GM13976 (cell line): ENCODE measurements around the gene TAB3.
A peak's percentile ranks its signal among the peaks of the same experiment; 100 is the strongest.

ENCODE experiments used
- DNase-seq: peaks from one replicate; pipeline ENCODE4 v3.0.0; 2012; ENCODE audit warnings: low spot score
- CTCF ChIP-seq: IDR thresholded peaks from 2 replicates; pipeline ENCODE4 v1.5.1; 2012; ENCODE audit warnings: borderline replicate concordance, mild to moderate bottlenecking; ENCODE audit not compliant: insufficient read depth; ENCODE audit errors: extremely low read depth, missing control alignments, control extremely low read depth
- in situ Hi-C: fragments of 300-500 bp; cut with MboI; formaldehyde crosslinking; loops from one replicate; pipeline ENCODE4 v1.12.0; 2022; ENCODE audit warnings: low sequenced_read_pairs, mixed read lengths, inconsistent platforms; ENCODE audit not compliant: unreplicated experiment

Gene TAB3

GRCh38 chrX:30889147-30890140, at the start of gene TAB3:
TSS of gene TAB3 (minus strand) at chrX:30889254. CDS start at chrX:30859588, 29,666 bp downstream.
- in situ Hi-C loops = no loop called here
- peak; percentile 88 for DNase-seq
- TF ChIP-seq CTCF = no peak

GRCh38 chrX:30938295-30938694, 49.2 kb upstream of the TAB3 start:
- no peak for DNase-seq
- in situ Hi-C loops = no loop called here
- TF ChIP-seq CTCF = no peak

GRCh38 chrX:30935985-30936384, 46.9 kb upstream of the TAB3 start:
- no peak for TF ChIP-seq CTCF
- in situ Hi-C loops = no loop called here
- no peak for DNase-seq

GRCh38 chrX:30931920-30932319, 42.9 kb upstream of the TAB3 start:
- in situ Hi-C loops = no loop called here
- no peak for DNase-seq
- TF ChIP-seq CTCF = no peak

GRCh38 chrX:30930679-30931078, 41.6 kb upstream of the TAB3 start:
- no peak for DNase-seq
- in situ Hi-C loops = no loop called here
- TF ChIP-seq CTCF = no peak

- DNase-seq = no peak
- in situ Hi-C loops = no loop called here
- TF ChIP-seq CTCF = no peak
Observed at GRCh38 chrX:30930143-30930542, 41.1 kb upstream of the TAB3 start.
